DMS 273 treated with DMSO at 0.1 percent for 48 hours (cell line): Measurements from ENCODE around the gene ADCY6.

Experiments
- DNase-seq: peaks from one replicate; lab custom pipeline; 2025; lab: John Stamatoyannopoulos, UW

ADCY6 gene

DNA sequence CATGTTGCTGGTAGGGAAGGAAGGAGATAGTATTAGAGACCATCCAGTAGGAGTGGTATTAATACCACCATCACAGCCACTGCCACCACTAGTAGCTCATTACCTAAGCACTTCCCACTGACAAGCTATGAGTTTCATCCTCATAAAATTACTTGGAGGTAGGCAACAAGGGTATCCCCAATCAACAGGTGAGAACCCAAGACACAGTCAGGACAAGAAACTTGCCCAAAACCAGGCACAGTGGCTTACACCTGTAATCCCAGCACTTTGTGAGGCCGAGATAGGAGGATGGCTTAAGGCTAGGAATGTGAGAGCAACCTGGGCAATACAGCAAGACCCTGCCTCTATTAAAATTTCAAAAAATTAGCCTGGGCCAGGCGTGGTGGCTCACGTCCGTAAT, 5.5 kb downstream of the ADCY6 start:
- no peak for DNase-seq

DNA sequence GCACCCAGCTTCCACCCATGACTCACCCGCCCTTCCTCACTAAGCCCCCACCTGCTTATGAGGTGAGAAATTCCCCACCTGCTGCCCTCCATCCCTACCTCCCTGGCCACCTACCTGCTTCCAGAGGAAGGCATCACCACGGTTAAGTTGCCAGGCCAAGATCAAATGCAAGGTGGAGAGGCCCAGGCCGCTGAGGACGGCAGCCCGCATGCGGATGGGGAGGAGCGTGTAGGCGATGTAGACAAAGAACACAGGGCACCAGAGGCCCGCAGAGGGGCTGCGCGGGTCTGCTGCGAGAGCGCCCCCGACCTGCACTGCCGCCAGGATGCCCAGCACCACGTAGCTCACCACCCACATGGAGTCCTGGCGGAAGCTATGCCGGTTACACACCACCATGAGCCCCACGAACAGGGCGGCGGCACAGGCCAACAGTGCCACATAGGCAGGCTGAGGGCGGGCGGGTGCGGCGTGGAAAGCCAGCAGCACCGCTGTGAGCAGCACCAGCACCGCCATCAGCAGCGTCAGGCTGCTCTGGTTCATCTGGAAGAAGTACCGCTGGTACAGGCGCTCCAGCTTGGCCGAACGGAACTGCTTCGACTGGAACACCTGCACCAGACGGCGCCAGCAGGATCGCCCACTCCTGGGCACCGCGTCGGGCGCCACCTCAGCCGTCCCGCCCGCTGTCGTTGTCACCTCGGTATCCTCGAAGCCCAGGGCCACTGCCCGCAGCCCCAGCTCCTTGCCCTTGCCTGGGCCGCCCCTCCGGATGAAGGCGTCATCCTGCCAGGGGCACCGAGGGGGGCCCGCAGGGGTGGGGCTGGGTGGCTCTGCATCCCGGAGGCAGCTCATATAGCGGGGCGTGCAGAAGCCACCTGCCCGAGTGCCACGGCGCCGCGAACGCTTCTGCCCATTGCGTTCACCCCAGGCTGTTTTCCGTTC, 6.2 kb downstream of the ADCY6 start:
- no peak for DNase-seq

DNA sequence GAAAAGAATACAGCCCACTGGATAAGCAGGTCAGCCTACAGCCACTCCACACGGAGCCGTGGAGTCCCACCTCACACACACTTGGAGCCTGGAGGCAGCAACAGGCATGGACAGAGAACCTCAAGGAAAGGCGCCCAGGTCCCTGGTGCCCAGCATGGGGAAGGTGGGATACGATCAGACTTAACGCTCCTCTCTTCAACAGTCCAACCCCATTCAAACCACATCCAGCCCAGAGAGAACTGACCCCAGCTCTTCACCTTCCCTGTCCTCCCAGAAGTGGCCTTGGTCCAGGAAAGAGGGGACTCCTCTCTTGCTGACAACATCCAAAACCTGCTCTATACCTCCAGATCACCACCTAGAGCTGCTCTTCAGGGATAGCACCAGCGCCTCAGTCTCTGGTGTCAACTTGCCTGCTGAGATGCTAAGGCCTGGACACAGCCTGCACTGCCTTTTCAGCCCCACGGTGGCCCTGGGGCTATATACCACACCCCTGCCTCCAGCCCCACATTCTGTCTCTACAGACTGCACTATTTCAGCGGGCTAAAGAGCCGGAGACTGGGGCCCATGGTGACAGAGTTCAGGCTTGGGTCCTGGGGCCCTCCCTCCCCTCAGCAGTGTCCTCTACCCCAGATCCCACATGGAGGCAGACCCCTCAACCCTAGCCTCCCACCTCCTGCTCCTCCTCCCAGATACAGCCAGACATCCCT, 7.0 kb downstream of the ADCY6 start:
- DNase-seq: no peak

DNA sequence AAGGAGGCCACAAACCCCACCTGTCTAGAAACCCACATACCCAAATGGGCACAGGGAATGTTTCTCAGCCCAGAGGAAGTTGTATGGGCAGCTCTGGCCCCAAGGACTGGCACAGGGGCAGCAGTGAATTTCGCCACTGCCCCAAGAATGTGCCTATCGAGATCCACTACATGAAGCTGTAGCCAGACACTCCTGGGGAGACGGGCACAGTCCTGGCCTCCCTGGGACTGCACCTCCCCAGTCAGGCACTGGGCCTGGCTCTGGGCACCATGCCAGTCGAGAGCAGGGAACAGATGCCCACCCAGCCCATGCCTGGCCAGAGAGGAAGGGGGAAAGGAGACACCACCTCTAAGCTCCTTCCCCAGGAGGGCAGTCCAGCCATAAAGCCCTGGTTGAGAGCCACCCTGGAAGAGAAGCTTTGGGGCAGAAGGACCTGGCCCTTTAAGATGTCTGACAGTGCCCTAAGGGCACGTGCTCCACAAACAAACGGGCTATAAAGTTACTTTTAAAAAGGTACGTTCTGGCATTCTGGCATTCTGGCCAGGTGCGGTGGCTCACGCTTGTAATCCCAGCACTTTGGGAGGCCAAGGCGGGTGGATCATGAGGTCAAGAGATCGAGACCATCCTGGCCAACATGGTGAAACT, 8.4 kb downstream of the ADCY6 start:
- DNase-seq: no peak

DNA sequence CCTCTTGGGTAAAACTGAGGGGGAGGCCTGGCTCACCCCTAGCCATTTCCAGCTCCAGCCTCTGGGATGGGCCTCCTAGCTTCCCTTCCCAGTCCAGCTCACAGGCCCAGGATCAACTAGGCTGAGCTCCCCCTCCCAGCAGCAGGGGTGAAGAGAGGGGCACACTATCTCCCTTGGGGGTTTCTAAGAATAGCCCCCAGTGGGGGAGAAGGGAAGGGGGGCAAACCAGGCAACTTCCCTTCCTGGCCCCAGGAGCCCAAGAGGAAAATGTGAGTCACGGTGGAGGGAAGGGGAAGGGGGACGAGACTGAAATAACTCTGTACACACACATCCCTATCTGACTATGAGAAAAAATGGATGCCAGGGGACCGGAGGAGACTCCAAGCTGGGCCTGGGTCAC, 9.0 kb downstream of the ADCY6 start:
- no peak for DNase-seq

DNA sequence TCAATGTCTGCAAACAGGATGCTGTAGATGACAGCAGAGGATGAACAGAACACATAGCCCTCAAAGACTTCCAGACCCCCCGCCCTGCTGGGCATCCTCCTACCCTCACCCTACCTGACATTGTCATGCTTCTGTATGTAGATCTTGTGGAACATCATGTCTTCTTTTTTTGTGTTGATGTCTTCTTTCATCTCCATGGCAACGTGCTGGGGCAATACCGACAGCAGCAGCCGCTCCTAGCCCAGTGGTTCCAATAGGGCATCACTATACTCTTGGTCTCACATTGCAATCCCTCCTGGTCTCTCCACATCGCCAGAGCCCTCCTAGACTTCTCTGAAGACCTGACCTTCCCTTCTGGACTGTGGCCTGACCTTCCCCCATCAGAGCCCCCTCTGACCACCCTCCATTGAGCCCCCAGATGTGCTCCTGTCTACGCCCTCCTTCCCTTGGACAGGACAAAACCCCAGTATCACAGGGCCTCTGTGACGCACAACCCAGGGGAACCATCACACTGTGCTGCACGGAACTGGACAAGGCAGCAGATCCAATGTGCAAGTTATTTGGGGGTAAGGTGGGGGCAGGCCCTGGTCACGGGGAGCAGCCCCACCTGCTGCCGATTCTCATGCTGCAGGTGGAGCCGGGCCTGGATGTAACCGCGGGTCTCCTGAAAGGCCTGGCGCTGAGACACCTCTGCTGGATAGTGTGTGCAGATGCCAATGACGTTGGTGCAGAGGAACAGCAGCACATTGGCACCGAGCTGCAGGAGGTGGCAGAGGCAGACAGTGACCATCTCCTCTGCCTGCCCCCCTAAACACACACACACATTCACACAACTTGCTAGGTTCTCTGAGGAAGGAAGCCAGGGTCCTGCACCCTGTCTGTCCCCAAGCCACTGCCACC, 11.1 kb downstream of the ADCY6 start:
- no peak for DNase-seq

DNA sequence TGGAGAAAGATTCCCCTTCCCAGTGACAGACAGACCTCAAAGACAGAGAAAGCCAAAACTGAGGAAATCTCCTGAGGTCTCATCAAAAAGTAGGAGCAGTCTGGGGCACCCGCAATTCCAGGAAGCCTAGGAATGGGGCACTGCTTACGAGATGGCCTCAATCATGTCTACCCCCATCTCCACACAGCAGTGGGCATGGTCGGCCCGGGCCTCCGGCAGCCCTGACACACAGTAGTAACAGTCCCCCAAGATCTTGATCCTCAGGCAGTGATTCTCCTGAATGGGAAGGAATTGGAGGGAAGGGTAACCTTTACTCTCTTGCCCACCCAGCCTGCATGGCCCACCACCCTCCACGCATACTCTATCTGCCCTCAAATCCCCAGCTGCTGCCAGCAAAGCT, 11.9 kb downstream of the ADCY6 start:
- no peak for DNase-seq

DNA sequence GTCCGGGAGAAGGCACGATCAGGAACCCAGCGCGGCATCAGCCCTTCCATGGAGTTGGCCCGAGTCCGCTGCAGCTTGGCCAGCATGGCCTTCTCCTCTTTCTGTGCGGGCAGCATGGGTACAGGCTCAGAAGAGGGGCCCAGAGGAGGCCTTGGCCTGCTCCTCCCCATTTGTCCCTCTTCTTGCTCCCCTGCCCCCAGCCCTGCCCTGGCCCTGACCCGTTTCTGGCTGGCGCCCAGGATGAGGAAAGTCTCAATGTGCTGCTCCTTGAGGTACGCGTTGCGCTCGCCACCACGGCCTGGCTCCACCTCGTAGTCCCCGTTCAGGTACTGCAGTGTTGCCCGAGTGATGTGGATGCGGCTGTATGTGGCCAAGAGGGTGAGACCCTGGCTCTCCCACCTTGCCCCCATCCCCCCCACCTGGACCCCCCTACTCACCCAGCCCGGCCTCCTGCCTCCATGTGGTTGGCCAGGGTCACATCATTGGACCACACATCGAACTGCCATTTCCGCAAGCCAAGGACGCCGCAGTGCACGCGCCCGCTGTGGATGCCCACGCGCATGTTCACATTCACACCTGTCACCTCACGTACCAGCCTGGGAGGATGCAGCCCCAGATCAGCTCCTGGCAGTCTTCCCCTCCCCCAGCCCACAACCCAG, 12.8 kb downstream of the ADCY6 start:
- no peak for DNase-seq

DNA sequence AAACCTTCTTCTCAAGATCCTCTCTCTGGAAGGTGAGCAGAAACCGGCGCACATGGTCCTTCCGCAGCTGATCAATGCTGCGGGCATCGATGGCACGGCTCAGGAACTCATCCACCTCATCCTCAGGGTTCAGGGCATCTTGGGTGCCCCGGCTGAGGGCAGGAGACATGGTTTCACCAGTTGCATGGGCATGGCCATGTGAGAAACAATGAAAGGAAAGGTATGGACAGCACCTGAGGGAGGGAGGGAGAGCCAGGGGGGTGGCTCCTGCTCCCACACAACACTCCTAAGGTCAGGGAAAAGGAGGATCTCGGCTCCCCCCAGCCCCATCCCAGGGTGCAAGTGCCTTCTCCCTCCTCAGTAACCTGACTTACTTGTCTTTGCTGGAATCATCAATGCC, 13.6 kb downstream of the ADCY6 start:
- no peak for DNase-seq

DNA sequence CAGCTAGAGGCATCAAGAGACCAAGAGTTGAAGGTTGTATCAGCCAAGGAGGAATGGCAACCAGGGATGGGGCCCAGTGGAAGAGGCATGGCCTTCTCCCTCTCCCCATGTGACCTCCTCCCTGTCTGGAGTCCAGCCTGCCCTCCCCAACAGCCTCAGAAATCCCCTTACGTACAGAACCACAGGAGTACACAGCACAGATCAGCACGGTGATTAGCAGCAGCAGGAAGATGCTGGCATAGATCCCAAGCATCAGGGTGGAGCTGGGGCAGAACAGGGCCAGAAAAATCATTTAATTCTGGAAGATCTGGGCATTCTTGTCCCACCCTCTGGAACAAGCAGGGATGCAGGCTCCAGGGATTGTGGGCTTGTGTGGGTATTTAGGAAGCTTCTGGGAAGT, 14.4 kb downstream of the ADCY6 start:
- no peak for DNase-seq

DNA sequence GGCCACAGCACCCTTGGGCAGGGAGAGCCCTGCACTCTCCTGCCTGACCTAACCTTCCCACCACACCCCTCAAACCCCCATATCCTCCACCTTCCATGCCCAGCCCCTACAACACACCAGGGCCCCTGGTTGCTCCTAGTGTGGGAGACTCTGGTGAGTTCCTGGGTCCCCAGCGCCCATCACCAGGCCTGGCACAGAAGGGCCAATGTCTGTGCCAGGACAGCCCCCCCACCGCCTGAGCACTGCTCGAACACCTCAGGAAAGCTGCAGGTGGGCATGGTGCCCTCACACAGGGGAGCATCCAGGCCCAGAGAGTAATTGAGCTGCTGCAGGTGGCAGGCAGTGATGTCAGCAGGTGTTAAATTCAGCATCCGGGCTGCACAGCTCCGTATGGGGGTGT, 15.2 kb downstream of the ADCY6 start:
- DNase-seq: no peak

DNA sequence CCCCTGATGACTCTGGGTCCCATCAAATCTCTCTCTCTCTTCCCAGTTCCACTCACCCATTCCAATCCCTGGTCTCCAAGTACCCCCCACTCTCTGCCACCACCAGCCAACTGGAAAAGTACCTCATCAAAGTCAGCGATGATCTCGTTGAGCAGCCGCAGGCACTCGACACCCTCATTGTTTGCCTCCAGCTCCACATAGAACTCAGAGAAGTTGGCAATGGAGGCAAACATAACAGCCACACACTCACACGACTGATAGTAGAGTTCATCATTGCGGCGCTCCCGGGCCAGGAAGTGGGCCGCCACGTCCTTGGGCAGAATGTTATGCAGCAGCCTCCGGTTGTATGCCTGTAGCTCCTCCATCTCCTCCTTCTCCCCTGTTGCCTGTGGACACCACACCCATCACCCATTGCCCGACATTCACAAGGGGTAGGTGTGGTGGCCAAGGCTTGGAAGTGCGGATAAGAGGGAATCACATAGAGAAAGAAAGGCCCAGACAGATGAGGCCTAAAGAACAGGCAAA, 17.2 kb downstream of the ADCY6 start:
- no peak for DNase-seq

DNA sequence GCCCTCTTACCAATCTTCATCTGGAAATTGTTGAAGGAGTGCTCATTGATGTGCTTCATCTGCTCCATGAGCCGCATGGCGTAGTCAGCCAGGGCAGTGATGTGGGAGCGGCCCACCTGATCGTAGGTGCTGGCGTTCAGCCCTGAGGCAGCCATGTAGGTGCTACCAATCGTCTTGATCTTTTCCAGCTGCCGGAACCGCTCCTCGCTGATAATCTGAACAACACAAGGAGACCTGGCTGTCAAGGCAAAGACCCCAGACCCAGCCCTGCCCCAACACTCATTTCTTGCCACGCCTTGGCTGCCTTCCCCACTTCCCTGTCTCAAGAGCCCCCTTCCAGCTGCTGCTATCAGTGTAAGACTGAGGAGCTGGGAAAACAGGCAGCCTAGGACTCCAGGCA, 18.1 kb downstream of the ADCY6 start:
- no peak for DNase-seq

DNA sequence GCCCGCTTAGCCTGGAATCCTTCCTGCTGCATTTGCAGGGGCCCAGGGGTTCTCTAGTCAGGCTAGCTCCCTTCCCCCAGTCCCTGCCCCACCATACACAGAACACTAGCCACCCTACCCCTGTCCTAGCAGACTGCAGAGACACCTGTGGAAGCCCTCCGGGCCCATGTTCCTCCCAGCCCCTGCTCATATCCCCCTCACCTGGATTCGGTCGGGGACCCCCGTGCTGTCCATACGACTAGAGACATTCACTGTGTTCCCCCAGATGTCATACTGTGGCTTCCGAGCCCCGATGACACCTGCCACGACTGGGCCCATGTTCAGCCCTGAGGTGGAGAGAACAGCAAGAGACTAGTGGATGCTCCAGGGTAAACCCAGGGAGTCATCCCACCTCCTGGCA, 20.2 kb downstream of the ADCY6 start:
- DNase-seq: no peak

DNA sequence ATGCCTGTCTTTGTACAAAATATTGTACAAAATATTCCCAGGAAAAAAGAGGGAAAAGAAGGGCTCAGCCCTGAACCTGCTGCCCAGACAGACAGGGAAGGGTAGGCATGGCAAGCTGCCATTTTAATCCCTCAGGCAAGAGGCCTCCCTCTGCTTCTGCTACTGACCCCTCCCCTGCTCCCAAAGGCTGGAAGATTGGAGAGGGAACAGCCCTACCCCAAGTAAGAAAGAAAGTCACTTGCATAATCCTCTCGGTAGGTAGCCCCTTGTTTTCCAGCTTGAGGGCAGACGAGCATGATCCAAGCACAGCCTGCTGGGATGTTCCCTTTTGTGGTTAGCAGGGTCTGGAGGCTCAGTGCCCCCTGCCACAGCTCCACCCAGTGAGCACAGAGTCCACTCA, 20.7 kb downstream of the ADCY6 start:
- no peak for DNase-seq

DNA sequence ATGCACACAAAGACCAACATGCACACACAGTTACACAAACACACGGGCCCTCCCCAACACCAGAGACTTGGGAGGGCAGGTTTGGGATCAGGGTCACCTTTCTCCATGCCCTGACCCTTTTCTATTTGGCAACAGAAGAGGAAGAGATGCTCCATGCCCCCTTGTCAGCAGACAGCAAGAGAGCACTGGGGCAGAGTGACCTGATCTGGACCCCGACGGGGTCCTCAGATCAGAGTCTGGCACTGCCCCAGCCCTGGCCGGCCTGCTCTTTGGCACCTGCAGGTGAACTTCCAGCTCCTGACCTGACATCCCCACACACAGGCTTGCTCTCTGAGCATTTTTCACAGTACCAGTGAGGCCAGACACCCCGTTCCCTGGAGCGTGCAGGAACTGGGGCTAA, 21.4 kb downstream of the ADCY6 start:
- DNase-seq: no peak

DNA sequence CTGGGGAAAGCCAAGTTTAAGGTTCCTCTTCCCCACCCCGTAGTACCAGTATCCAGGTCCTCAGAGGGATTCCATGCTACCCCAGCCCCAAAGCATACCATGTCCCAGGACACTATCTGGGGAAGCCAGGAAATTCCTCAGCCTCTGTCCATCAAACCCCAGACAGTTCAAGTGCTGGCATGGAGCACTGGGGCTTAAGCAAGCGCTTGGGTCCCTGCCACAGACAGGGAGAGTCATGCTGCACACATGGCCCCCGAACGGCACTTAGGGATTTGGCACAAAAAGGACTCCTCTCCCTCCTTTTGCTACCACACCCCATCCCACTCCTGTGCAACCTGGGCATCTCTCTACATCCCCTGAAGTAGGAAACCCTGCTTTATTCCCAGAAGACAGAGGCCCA, 21.8 kb downstream of the ADCY6 start:
- no peak for DNase-seq

DNA sequence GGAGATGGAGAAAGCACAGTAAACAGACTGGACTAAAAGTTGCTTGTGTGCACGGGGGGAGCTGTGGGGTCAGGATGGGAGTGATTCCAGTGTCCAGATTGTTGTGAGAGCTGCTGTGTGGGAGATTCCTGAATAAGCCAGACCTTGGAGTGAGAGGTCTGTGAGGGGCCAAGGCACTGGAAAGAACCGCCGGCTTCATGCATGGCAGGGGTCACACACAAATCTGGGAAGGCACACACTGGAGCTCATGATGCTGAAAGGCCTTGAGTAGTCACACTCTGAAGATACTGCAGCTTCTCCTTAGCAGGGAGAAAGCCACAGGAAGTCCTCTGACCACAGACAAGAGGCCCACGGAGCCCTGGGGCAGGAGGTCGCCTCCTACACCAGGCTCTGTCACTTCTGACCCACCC, 23.1 kb downstream of the ADCY6 start:
- no peak for DNase-seq

DNA sequence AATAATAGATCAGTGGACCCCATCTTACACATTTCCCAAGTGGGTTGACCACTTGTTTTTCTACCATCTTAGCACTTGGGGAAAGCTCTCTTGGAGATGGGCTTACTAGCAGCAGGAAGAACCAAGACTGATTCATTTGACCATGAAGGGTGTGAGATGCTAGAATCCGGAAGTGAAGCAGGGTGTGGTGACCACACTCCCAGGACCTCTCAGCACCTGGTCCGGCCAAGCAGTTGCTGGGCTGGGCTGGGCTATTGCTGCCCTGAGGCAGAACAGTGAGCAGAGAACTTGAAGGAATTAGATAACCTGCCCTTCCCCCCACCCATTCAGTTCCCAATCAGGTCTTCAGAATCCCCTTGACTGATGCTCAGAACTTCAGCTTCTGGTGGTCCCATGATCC, 24.4 kb downstream of the ADCY6 start:
- no peak for DNase-seq

DNA sequence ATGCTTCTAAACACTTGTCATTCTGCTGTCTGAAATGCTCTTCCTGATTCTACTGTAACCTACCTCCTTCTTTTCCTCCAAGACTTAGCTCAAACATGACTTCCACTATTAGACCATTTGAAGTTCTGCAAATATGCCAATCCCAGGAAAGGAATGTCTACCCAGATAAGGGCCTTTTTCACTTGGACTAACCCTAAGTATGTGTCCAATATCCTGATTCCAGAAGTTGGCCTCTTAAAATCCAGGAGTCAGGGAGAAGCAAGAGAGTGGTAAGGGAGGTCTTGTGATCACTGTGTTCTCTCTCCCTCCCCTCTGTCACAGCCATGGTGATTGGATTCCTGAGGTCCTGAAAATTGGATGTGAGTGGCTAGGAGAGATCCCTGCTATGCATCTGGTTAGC, 30.2 kb downstream of the ADCY6 start:
- no peak for DNase-seq

DNA sequence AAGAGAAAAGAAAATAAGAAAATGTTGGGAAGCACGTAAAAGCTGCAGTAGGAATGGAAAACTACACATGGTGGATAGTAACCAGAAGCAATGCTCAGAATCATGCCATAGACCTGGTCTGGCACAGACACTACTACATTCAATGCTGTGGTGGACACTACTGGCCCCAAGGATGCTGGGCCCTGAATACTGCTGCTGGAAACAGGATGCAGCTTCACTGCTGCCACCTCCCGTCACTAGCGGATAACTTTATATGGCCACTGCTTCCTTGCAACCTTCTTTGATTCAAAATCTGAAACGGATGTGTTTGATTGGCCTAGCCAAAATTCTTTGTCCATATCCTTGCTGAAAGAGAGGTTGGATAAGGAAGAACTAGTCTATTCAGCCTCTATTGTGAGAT, 30.7 kb downstream of the ADCY6 start:
- no peak for DNase-seq
